GM12873 (cell line): Measurements from ENCODE around the gene CEND1.

Experiments used
- CTCF ChIP-seq: IDR thresholded peaks from 2 replicates; pipeline ENCODE4 v1.5.1; 2012; ENCODE audit warnings: low read depth, mild to moderate bottlenecking, moderate library complexity, low read length, control low read depth; ENCODE audit not compliant: insufficient read depth; ENCODE audit errors: missing control alignments

The CEND1 gene

GRCh38 chr11:769887-770641, 19.8 kb downstream of the CEND1 start:
- no peak for TF ChIP-seq CTCF

- no peak for TF ChIP-seq CTCF
Measured at GRCh38 chr11:767238-767637, 22.7 kb downstream of the CEND1 start.

- no peak for TF ChIP-seq CTCF
Measured at GRCh38 chr11:766936-767210, 23.0 kb downstream of the CEND1 start.

GRCh38 chr11:766106-766935, 23.6 kb downstream of the CEND1 start:
- TF ChIP-seq CTCF: no peak

GRCh38 chr11:765802-766091, 24.1 kb downstream of the CEND1 start:
- TF ChIP-seq CTCF: no peak

GRCh38 chr11:765025-765801, 24.7 kb downstream of the CEND1 start:
- TF ChIP-seq CTCF: peak; percentile 77
